ENCODE data around the gene KRTAP2-2. TPM values are rescaled to one million over a fixed set of nuclear protein-coding genes. Genes with fewer than 3 reads are reported as not detected.
"Not testable (repeated sequence)": the region's sequence is repeated elsewhere in the genome, so short reads cannot be mapped to it uniquely, and the experiment has no call there.

KRTAP2-2 gene
- not detected for polyA plus RNA-seq (ENCODE audit: insufficient read length in 4 of 4)

GRCh38 chr17:41055130-41055529 lies at the start of gene KRTAP2-2:
Gene KRTAP2-2, minus strand, starts transcription at chr17:41055230. Its CDS starts 19 bp downstream, at chr17:41055211.
- not testable (repeated sequence) for DNase-seq (ENCODE audit: low read depth in 4 of 4, low spot score in 2 of 4)

- not testable (repeated sequence) for DNase-seq (ENCODE audit: low read depth in 4 of 4, low spot score in 2 of 4)
Measured at GRCh38 chr17:41104386-41105038, 49.5 kb upstream of the KRTAP2-2 start.

GRCh38 chr17:41103896-41104295 lies 48.9 kb upstream of the KRTAP2-2 start:
- no peak for DNase-seq (ENCODE audit: low read depth in 4 of 4, low spot score in 2 of 4)

GRCh38 chr17:41101586-41102259 lies 46.7 kb upstream of the KRTAP2-2 start, which contains the start of gene KRTAP4-16:
Gene KRTAP4-16, minus strand, starts transcription at chr17:41102209. Its CDS starts 0 bp downstream, at chr17:41102209.
- DNase-seq (ENCODE audit: low read depth in 4 of 4, low spot score in 2 of 4): no peak

- not testable (repeated sequence) for DNase-seq (ENCODE audit: low read depth in 4 of 4, low spot score in 2 of 4)
Measured at GRCh38 chr17:41099682-41100480, 44.9 kb upstream of the KRTAP2-2 start.

GRCh38 chr17:41098481-41098880 lies 43.5 kb upstream of the KRTAP2-2 start:
- DNase-seq (ENCODE audit: low read depth in 4 of 4, low spot score in 2 of 4): no peak

GRCh38 chr17:41098042-41098441 lies 43.0 kb upstream of the KRTAP2-2 start, which contains the start of gene KRTAP4-8:
Gene KRTAP4-8, minus strand, starts transcription at chr17:41098142. Its CDS starts 58 bp downstream, at chr17:41098084.
- DNase-seq (ENCODE audit: low read depth in 4 of 4, low spot score in 2 of 4): no peak

GRCh38 chr17:41096055-41096454 lies 41.0 kb upstream of the KRTAP2-2 start:
- DNase-seq (ENCODE audit: low read depth in 4 of 4, low spot score in 2 of 4): no peak

- not testable (repeated sequence) for DNase-seq (ENCODE audit: low read depth in 4 of 4, low spot score in 2 of 4)
Measured at GRCh38 chr17:41088760-41089352, 33.8 kb upstream of the KRTAP2-2 start.

- DNase-seq (ENCODE audit: low read depth in 4 of 4, low spot score in 2 of 4): not testable (repeated sequence)
Measured at GRCh38 chr17:41084100-41084856, 29.2 kb upstream of the KRTAP2-2 start, which contains the start of gene KRTAP4-7. Gene KRTAP4-7, plus strand, starts transcription at chr17:41084150. Its CDS starts 57 bp downstream, at chr17:41084207.

GRCh38 chr17:41083427-41083826 lies 28.4 kb upstream of the KRTAP2-2 start:
- not testable (repeated sequence) for DNase-seq (ENCODE audit: low read depth in 4 of 4, low spot score in 2 of 4)

- no peak for DNase-seq (ENCODE audit: low read depth in 4 of 4, low spot score in 2 of 4)
Measured at GRCh38 chr17:41082626-41083025, 27.6 kb upstream of the KRTAP2-2 start.

GRCh38 chr17:41076788-41077187 lies 21.8 kb upstream of the KRTAP2-2 start:
- DNase-seq (ENCODE audit: low read depth in 4 of 4, low spot score in 2 of 4): no peak

- DNase-seq (ENCODE audit: low read depth in 4 of 4, low spot score in 2 of 4): no peak
Measured at GRCh38 chr17:41073676-41074075, 18.6 kb upstream of the KRTAP2-2 start.

- no peak for DNase-seq (ENCODE audit: low read depth in 4 of 4, low spot score in 2 of 4)
Measured at GRCh38 chr17:41071606-41072360, 16.8 kb upstream of the KRTAP2-2 start.

- DNase-seq (ENCODE audit: low read depth in 4 of 4, low spot score in 2 of 4): no peak
Measured at GRCh38 chr17:41069031-41069430, 14.0 kb upstream of the KRTAP2-2 start.

- DNase-seq (ENCODE audit: low read depth in 4 of 4, low spot score in 2 of 4): no peak
Measured at GRCh38 chr17:41067281-41067680, 12.3 kb upstream of the KRTAP2-2 start.

GRCh38 chr17:41065829-41066624 lies 11.0 kb upstream of the KRTAP2-2 start, which contains the start of gene KRTAP2-4:
Gene KRTAP2-4, minus strand, starts transcription at chr17:41065879. Its CDS starts 34 bp downstream, at chr17:41065845.
- DNase-seq (ENCODE audit: low read depth in 4 of 4, low spot score in 2 of 4): no peak
